HEK293 (cell line): ENCODE results near the gene GPR3.

Experiments used
- CTCF ChIA-PET: fragments of 350-600 bp; formaldehyde crosslinking; extraction: SDS; loops from one replicate; lab custom pipeline; 2021; ENCODE audit warnings: antibody characterized with exemption; lab: Yijun Ruan, JAX
- POLR2A ChIA-PET: fragments of 300-600 bp; formaldehyde crosslinking; extraction: SDS; loops from one replicate; lab custom pipeline; 2020; ENCODE audit warnings: antibody characterized with exemption, inconsistent platforms; lab: Yijun Ruan, JAX
- H3K27ac ChIP-seq: fragments of 200-500 bp; sonication (Bioruptor generic); 2 replicates; pipeline ENCODE4 v1.5.1; 2014; ENCODE audit warnings: low read depth, low read length, control low read depth, inconsistent platforms; ENCODE audit errors: extremely low read depth
- H3K36me3 ChIP-seq, 2 experiments: fragments of 200-500 bp in 1 of 2; sonication (Bioruptor generic) in 1 of 2; 1 replicate in 1 of 2; 2 replicates in 1 of 2; pipeline ENCODE4 v1.5.1; 2014 to 2017; ENCODE audit warnings: inconsistent platforms in 2 of 2, low read length in 2 of 2; ENCODE audit not compliant: control insufficient read depth in 2 of 2, insufficient read depth in 1 of 2
- H3K4me1 ChIP-seq: fragments of 200-500 bp; sonication (Bioruptor generic); 2 replicates; pipeline ENCODE4 v1.5.1; 2014; ENCODE audit warnings: mild to moderate bottlenecking, low read length, inconsistent platforms; ENCODE audit not compliant: control insufficient read depth, insufficient read depth
- H3K4me3 ChIP-seq: 2 replicates; pipeline ENCODE4 v1.5.1; 2011; ENCODE audit warnings: low read depth, mild to moderate bottlenecking, control low read depth, low read length, moderate library complexity
- H3K9me3 ChIP-seq: fragments of 200-500 bp; sonication (Bioruptor generic); 2 replicates; pipeline ENCODE4 v1.5.1; 2014; ENCODE audit warnings: low read depth, low read length, inconsistent platforms; ENCODE audit not compliant: control insufficient read depth, insufficient read depth
- OSR2 ChIP-seq: fragments of 450-650 bp; formaldehyde crosslinking; IDR thresholded peaks from 2 replicates; pipeline ENCODE4 v1.5.1; 2016; ENCODE audit warnings: missing biosample characterization, missing genetic modification characterization
- ZNF292 ChIP-seq: fragments of 450-650 bp; formaldehyde crosslinking; IDR thresholded peaks from 2 replicates; pipeline ENCODE4 v1.5.1; 2016; ENCODE audit warnings: low read depth, missing biosample characterization, missing genetic modification characterization, borderline replicate concordance
- ZNF768 ChIP-seq: fragments of 450-650 bp; formaldehyde crosslinking; IDR thresholded peaks from 2 replicates; pipeline ENCODE4 v1.5.1; 2018; ENCODE audit warnings: missing biosample characterization, mild to moderate bottlenecking, missing genetic modification characterization
- TF ChIP-seq, protein P1 (sequence below): fragments of 450-650 bp; formaldehyde crosslinking; IDR thresholded peaks from 2 replicates; pipeline ENCODE4 v1.5.1; 2017; ENCODE audit warnings: missing biosample characterization, missing genetic modification characterization

GPR3 gene

DNA sequence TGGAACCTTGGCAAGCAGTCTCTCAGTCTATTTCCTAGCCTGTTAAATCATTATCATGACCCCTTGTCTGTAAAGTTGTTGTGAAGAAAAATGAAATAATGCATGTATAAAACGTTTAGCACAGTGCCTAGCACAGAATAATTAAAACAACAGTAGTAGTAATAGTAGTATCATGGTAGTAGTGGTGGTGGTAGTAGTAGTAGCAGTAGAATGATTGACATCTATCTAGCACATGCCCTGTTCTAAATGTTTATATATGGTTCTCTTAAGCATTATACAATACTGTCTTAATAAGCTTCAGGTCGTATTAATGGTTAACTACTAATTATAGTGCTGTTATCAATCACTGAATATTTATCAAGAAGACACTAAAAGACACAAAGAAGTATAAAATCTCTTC is 46.7 kb downstream of the GPR3 start:
- Histone ChIP-seq H3K36me3 (peaks cover 0 to 2% of the 10 kb centered on the region in 2 experiments; a peak in 2 of 3 replicates), H3K9me3 (no peaks in the 10 kb centered on the region), H3K27ac (no peak overlapping the region), H3K4me1 (peaks cover 12% of the 10 kb centered on the region), H3K4me3 (no peak overlapping the region)
- TF ChIP-seq OSR2 (peak; percentile 39; the same call in 1 of the 2 replicates), ZNF292 (no peak)
- CTCF ChIA-PET: interaction anchor here (1.7 kb wide), 1 partner anchor 166 kb away, joined by 3 read pairs; no protein-coding TSS in a partner anchor
- POLR2A ChIA-PET: interaction anchor here (1.3 kb wide), 1 partner anchor 51 kb away, joined by 3 read pairs; no protein-coding TSS in a partner anchor

DNA sequence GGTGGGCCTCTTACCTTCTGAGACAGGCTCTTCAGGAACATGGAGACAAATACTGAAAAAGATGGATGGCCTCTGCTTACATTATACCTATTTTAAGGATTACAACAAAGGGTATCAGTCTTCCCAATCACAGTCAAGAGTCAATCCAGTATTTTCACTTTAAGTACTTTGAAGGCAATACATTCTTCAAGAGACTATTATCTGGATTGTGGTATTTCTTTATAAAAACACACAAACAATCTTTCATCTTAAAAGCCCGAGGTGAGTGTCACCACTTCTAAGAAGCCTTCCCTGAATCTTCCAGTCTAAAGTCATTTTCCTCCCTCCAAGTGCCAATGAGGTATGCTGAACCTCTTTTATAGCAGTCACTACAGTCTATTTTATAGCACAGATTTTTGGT is 52.2 kb downstream of the GPR3 start:
- Histone ChIP-seq H3K27ac (no peak overlapping the region), H3K4me1 (peaks cover 3% of the 10 kb centered on the region; the same call in 1 of the 2 replicates), H3K36me3 (peaks cover 0 to 2% of the 10 kb centered on the region in 2 experiments; a peak in 2 of 3 replicates), H3K4me3 (no peak overlapping the region), H3K9me3 (no peaks in the 10 kb centered on the region)
- POLR2A ChIA-PET: no interaction called here
- TF ChIP-seq ZNF768 (tag by site-specific recombination): no peak
- TF ChIP-seq, protein P1, sequence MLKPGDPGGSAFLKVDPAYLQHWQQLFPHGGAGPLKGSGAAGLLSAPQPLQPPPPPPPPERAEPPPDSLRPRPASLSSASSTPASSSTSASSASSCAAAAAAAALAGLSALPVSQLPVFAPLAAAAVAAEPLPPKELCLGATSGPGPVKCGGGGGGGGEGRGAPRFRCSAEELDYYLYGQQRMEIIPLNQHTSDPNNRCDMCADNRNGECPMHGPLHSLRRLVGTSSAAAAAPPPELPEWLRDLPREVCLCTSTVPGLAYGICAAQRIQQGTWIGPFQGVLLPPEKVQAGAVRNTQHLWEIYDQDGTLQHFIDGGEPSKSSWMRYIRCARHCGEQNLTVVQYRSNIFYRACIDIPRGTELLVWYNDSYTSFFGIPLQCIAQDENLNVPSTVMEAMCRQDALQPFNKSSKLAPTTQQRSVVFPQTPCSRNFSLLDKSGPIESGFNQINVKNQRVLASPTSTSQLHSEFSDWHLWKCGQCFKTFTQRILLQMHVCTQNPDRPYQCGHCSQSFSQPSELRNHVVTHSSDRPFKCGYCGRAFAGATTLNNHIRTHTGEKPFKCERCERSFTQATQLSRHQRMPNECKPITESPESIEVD (tag by site-specific recombination): peak; percentile 65
- no peak for TF ChIP-seq OSR2
- CTCF ChIA-PET: no interaction called here
